ENCODE results near the gene ODF4. TPM values are rescaled to one million over a fixed set of nuclear protein-coding genes. Genes with fewer than 3 reads are reported as not detected.
"Not testable (repeated sequence)": the region's sequence is repeated elsewhere in the genome, so short reads cannot be mapped to it uniquely, and the experiment has no call there.

The ODF4 gene
- total and polyA plus RNA-seq, 9 donors, result not detected

DNA sequence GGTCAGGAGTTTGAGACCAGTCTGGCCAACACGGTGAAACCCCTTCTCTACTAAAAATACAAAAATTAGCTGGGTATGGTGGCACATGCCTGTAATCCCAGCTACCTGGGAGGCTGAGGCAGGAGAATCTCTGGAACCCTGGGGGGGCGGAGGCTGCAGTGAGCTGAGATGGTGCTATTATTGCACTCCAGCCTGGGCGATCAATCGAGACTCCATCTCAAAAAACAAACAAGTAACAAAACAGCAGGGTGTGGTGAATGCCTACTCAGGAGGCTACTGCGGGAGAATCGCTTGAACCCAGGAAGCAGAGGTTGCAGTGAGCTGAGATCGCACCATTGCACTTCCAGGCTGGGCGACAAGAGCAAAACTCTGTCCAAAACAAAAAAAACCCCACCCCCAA lies 38.5 kb downstream of the ODF4 start:
- H3K27me3 ChIP-seq (ENCODE audit: control insufficient read depth, insufficient read depth, low read length); DNase-seq; H3K27ac ChIP-seq (ENCODE audit: low read length); H3K4me3 ChIP-seq (ENCODE audit: low read length); H3K9me3 ChIP-seq (replicated peaks; ENCODE audit: control insufficient read depth, low read depth, low read length): not testable (repeated sequence)
- Histone ChIP-seq H3K36me3 (ENCODE audit: control insufficient read depth, insufficient read depth, low read length) (peaks cover 40% of the 10 kb centered on the region), H3K4me1 (ENCODE audit: control insufficient read depth, insufficient read depth, low read length) (peaks cover 26% of the 10 kb centered on the region)
- no CpG with 5 or more reads among the region's 8 CpGs for WGBS (ENCODE audit: insufficient coverage)

DNA sequence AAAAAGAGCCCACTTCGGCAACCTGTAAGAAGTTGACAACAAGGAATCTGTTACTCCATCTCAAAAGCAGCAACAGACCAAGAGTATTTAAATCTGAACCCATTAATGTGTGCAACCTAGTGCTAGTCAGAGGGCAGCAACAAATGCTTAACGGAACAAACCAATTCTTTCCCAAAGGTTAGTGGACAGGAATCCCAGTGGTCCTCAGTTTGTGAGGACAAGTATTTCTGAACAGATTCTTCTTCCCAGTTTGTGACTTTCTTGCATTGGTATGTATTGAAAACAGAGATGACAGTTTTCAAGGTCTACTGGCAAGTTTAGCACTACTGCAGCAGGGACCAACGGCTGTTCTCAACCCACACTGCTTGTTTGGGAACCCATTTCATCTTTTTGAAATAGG lies 40.4 kb downstream of the ODF4 start:
- peaks cover 33% of the 10 kb centered on the region for H3K4me1 ChIP-seq (ENCODE audit: control insufficient read depth, insufficient read depth, low read length)
- no CpG with 5 or more reads among the region's 3 CpGs for WGBS (ENCODE audit: insufficient coverage)
- no peak overlapping the region for H3K4me3 ChIP-seq (ENCODE audit: low read length)
- no peak overlapping the region for H3K27ac ChIP-seq (ENCODE audit: low read length)
- no peaks in the 10 kb centered on the region for H3K27me3 ChIP-seq (ENCODE audit: control insufficient read depth, insufficient read depth, low read length)
- no peaks in the 10 kb centered on the region for H3K9me3 ChIP-seq (replicated peaks; ENCODE audit: control insufficient read depth, low read depth, low read length)
- no peak for DNase-seq
- H3K36me3 ChIP-seq (ENCODE audit: control insufficient read depth, insufficient read depth, low read length), result peaks cover 40% of the 10 kb centered on the region

DNA sequence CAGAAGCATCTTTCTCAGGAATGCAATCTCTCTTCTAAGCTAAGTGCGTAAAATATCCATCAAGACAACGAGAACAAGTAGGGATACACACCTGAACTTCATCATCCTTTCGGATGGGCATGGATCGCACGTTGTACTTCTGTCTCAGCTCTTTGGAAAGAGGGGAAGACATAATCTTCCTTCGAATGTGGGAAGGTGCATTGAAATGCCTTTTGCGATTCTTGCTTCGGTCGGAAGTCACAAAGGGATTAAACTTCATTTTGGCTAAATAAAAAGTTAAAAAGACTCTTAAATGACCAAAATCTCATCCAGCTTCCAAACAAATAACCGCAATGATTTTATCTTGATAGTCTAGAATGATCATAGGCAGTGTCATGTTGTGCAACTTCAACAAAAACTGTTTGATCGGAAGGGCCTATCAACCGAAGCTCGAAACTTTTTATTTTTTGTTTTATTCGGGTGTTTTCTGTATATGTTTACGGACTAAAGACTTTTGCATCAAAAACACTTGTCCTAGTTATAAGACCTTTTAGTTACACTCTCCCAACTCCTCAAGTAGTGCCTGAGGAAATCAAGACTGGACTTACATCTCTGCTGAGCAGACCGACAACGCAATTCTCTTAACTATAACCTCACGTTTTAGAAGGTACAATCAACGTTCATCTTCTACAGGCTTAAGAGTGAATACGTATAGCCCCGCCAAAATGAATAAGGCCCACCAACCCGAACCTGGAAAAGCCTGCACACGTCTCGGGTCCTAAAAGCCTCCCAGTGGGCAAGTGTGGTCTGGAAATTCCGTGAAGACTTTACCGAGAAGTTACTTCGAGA lies 42.6 kb downstream of the ODF4 start:
- H3K4me1 ChIP-seq (ENCODE audit: control insufficient read depth, insufficient read depth, low read length), result peaks cover 23% of the 10 kb centered on the region
- WGBS (ENCODE audit: insufficient coverage), result 0% methylated on average over 2 of the region's 27 CpGs
- no peak for DNase-seq
- H3K36me3 ChIP-seq (ENCODE audit: control insufficient read depth, insufficient read depth, low read length), result peaks cover 40% of the 10 kb centered on the region
- no peaks in the 10 kb centered on the region for H3K9me3 ChIP-seq (replicated peaks; ENCODE audit: control insufficient read depth, low read depth, low read length)
- H3K27ac ChIP-seq (ENCODE audit: low read length), result peak overlapping the region; percentile 79
- H3K27me3 ChIP-seq (ENCODE audit: control insufficient read depth, insufficient read depth, low read length), result no peaks in the 10 kb centered on the region
- peak overlapping the region; percentile 94 for H3K4me3 ChIP-seq (ENCODE audit: low read length)

DNA sequence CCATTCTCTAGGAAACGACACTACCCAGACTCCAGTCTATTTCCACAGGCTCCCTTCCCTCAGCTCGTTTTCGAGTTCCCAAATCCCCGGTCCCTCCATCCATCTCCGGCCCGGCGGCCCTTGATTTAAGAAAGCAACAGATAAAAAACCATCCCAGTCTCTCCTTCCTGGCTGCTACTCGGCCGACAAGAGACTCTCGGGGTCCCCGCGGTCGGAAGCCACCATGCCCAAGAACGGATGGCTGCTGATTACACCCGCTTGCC lies 43.2 kb downstream of the ODF4 start:
- H3K4me1 ChIP-seq (ENCODE audit: control insufficient read depth, insufficient read depth, low read length), result peaks cover 23% of the 10 kb centered on the region
- WGBS (ENCODE audit: insufficient coverage), result 0% methylated on average over 12 of the region's 15 CpGs
- DNase-seq, result no peak
- peaks cover 37% of the 10 kb centered on the region for H3K36me3 ChIP-seq (ENCODE audit: control insufficient read depth, insufficient read depth, low read length)
- H3K4me3 ChIP-seq (ENCODE audit: low read length), result peak overlapping the region; percentile 94
- H3K27ac ChIP-seq (ENCODE audit: low read length), result peak overlapping the region; percentile 79
- no peaks in the 10 kb centered on the region for H3K27me3 ChIP-seq (ENCODE audit: control insufficient read depth, insufficient read depth, low read length)
- H3K9me3 ChIP-seq (replicated peaks; ENCODE audit: control insufficient read depth, low read depth, low read length), result no peaks in the 10 kb centered on the region

DNA sequence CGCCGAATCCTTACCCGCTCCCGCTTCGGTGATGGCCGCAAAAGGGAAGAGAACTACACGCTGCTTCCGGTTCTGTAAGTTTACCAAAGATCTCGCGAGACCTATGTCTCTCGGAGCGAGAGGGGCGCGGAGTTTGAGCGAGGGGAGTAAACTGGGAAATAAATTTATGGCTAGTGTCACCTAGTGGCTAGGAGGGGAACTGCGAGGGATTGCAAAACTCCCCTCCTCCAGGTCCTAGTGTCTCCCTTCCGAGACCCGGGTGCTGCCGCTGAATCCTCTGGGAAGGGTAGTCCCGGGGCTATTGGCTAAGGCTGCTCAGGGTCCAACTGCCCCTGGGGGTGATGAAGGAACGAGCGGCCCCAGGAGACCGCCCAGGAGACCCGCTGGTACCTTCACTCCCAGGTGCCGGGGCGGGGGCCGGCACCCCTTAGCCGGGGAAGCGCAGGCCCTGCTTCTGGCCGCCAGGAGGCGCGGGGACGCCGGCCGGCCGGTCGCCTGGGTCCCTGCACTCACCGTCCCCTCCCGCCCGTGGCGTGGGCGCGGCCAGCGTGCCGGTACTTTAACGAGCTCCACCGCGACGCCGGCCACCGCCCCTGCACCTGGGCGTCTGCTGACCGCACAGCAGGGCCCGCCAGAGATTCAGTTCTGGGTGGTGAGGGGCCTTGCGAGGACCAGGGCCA lies 43.6 kb downstream of the ODF4 start, which contains the start of gene RPL26:
TSS of gene RPL26 (minus strand) at position 51 of the 680 bp plus-strand sequence. CDS start 883 bp downstream, outside the sequence.
- peak within 1 kb of the TSS; percentile 86 for H3K27ac ChIP-seq (ENCODE audit: low read length)
- peak; percentile 99 for DNase-seq
- under 1% methylated on average over 53 of the region's 55 CpGs for WGBS (ENCODE audit: insufficient coverage)
- peak within 1 kb of the TSS; percentile 94 for H3K4me3 ChIP-seq (ENCODE audit: low read length)
- no peaks in the 10 kb centered on the region for H3K9me3 ChIP-seq (replicated peaks; ENCODE audit: control insufficient read depth, low read depth, low read length)
- H3K36me3 ChIP-seq (ENCODE audit: control insufficient read depth, insufficient read depth, low read length), result peaks cover 34% of the 10 kb centered on the region
- H3K4me1 ChIP-seq (ENCODE audit: control insufficient read depth, insufficient read depth, low read length), result peaks cover 23% of the 10 kb centered on the region
- no peaks in the 10 kb centered on the region for H3K27me3 ChIP-seq (ENCODE audit: control insufficient read depth, insufficient read depth, low read length)

DNA sequence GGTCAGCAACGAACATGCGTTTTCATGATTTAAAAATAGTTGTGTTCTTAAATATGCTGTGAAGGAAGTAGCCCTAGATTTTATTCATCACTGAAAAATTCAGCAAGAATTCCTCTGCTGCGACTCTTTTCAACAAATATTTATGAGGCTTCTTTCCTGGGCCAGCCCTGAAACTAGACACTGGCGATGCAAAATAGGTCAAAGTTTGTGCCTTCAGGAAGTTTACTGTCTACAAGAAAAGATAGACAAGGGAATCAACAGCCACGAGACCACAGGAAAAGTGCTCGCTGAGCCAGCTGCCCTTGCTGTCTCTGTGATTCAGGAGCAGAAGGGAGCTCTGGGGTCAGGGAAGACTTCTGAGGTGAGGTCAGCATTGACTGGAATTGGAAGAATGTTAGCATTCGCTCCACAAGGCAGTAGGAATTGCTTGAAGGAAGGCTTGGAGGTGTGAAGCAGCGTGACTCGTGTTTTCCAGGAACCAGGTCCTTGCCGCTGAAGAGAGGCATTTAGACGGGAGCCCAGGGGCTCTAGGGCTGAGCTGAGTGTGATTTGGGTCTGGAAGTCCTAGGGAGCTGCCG lies 45.2 kb downstream of the ODF4 start:
- Histone ChIP-seq H3K27me3 (ENCODE audit: control insufficient read depth, insufficient read depth, low read length) (no peaks in the 10 kb centered on the region), H3K27ac (ENCODE audit: low read length) (no peak overlapping the region), H3K36me3 (ENCODE audit: control insufficient read depth, insufficient read depth, low read length) (peaks cover 21% of the 10 kb centered on the region), H3K4me3 (ENCODE audit: low read length) (no peak overlapping the region), H3K9me3 (replicated peaks; ENCODE audit: control insufficient read depth, low read depth, low read length) (no peaks in the 10 kb centered on the region), H3K4me1 (ENCODE audit: control insufficient read depth, insufficient read depth, low read length) (peaks cover 23% of the 10 kb centered on the region)
- 74% methylated on average over 9 of the region's 12 CpGs for WGBS (ENCODE audit: insufficient coverage)
- no peak for DNase-seq

DNA sequence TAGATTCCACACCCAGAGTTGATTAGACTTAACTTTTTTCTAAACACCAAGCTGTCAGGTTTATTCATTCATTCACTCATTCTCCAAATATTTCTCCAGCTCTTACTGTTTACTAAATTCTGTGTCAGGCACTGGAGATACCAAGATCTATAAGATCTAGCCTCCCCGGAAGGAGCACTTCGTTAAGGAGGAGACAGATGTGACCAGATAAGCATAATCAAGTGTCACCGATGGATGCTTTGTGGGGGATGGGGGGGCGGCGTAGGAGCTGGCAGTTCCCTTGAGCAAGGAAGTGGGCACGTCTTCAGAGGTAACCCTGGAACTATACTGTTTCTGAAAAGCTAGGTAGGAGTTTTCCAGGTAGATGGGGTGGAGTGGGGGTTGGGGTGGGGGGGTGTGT lies 47.2 kb downstream of the ODF4 start:
- DNase-seq, result no peak
- Histone ChIP-seq H3K9me3 (replicated peaks; ENCODE audit: control insufficient read depth, low read depth, low read length) (no peaks in the 10 kb centered on the region), H3K36me3 (ENCODE audit: control insufficient read depth, insufficient read depth, low read length) (peaks cover 2% of the 10 kb centered on the region), H3K4me3 (ENCODE audit: low read length) (no peak overlapping the region), H3K4me1 (ENCODE audit: control insufficient read depth, insufficient read depth, low read length) (peaks cover 13% of the 10 kb centered on the region), H3K27me3 (ENCODE audit: control insufficient read depth, insufficient read depth, low read length) (no peaks in the 10 kb centered on the region), H3K27ac (ENCODE audit: low read length) (no peak overlapping the region)
- 75% methylated on average over 6 of the region's 6 CpGs for WGBS (ENCODE audit: insufficient coverage)

DNA sequence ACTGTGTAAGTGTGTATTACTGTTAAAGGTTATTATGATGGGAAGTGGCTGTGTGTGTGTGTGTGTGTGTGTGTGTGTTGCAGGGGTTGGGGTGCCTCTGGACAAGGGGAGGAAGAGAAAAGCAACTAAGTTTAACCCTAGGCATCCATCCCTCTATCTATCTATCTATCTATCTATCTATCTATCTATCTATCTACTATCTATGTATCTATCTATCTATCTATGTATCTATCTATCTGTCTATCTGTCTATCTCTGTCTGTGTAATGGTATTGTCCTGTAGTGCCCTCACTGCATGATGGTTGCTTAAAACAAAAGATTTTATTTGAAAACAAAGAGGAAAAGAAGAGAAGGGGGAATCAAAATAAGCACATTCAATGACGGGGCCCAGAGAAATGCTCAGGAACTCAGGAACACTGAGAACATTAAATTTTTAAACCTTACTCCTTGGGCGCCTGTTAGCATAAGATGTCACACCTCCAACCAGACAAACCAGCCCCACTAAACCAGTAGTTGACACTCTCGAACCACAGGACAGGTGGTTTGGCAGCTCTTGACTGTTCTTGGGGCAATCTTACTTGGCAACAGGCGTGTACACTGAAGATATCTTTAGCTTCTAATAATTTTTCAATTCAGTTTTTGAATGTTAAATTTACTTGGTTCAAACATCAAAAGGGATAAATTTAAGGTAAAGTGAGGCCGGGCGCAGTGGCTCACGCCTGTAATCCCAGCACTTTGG lies 48.4 kb downstream of the ODF4 start:
- DNase-seq, result no peak
- H3K36me3 ChIP-seq (ENCODE audit: control insufficient read depth, insufficient read depth, low read length), result no peaks in the 10 kb centered on the region
- WGBS (ENCODE audit: insufficient coverage), result 100% methylated on average over 3 of the region's 7 CpGs
- no peak overlapping the region for H3K4me3 ChIP-seq (ENCODE audit: low read length)
- H3K4me1 ChIP-seq (ENCODE audit: control insufficient read depth, insufficient read depth, low read length), result peaks cover 14% of the 10 kb centered on the region
- H3K27ac ChIP-seq (ENCODE audit: low read length), result no peak overlapping the region
- H3K27me3 ChIP-seq (ENCODE audit: control insufficient read depth, insufficient read depth, low read length), result no peaks in the 10 kb centered on the region
- H3K9me3 ChIP-seq (replicated peaks; ENCODE audit: control insufficient read depth, low read depth, low read length), result no peaks in the 10 kb centered on the region

DNA sequence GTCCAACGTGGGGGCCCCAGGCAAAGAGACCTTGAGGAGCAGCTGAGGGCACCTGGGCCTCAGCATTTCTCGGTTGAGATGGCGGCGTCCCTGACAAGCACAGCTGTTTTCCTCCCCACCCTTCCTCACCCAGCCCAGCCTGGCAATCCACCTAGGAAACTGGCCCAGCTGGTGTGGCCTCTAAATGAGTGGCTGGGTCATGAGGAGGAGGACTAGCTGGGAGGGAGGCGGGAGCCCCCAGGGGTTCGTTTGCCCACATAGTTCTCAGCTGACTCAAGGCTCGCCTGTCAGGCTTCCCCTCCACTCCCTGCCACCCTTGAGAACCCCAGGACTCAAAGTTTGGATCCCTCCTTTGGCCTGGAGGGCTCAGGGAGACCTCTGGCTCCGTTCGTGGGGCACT lies 52.1 kb downstream of the ODF4 start:
- Histone ChIP-seq H3K27ac (ENCODE audit: low read length) (no peak overlapping the region), H3K9me3 (replicated peaks; ENCODE audit: control insufficient read depth, low read depth, low read length) (no peaks in the 10 kb centered on the region), H3K4me3 (ENCODE audit: low read length) (no peak overlapping the region), H3K27me3 (ENCODE audit: control insufficient read depth, insufficient read depth, low read length) (peaks cover 15% of the 10 kb centered on the region), H3K4me1 (ENCODE audit: control insufficient read depth, insufficient read depth, low read length) (peaks cover 7% of the 10 kb centered on the region), H3K36me3 (ENCODE audit: control insufficient read depth, insufficient read depth, low read length) (no peaks in the 10 kb centered on the region)
- no peak for DNase-seq
- WGBS (ENCODE audit: insufficient coverage), result 12% methylated on average over 4 of the region's 9 CpGs

DNA sequence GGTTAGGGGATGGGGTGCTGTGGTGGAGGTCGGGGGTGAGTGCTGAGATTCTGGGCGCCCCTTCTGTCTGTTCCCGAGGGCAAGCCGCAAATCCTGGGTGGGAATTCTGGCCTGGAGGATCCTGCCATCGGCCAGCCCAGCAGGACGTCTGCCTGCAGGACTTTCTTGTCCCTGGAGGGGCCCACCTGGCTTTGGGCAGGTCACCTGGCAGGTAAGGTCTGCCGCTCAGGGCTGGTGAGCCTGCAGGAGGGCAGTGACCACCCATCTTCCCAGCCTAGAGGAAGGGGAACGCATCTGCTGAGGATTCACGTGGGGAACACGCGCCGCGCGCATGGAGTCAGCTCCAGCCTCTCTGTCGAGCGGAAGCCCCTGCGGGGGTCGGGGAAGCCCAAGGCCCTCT lies 52.6 kb downstream of the ODF4 start:
- 52% methylated on average over 18 of the region's 18 CpGs for WGBS (ENCODE audit: insufficient coverage)
- peaks cover 18% of the 10 kb centered on the region for H3K27me3 ChIP-seq (ENCODE audit: control insufficient read depth, insufficient read depth, low read length)
- H3K4me1 ChIP-seq (ENCODE audit: control insufficient read depth, insufficient read depth, low read length), result peaks cover 7% of the 10 kb centered on the region

More for the DNA sequence above, 52.6 kb downstream of the ODF4 start:
- Histone ChIP-seq H3K27ac (ENCODE audit: low read length) (no peak overlapping the region), H3K9me3 (replicated peaks; ENCODE audit: control insufficient read depth, low read depth, low read length) (no peaks in the 10 kb centered on the region), H3K36me3 (ENCODE audit: control insufficient read depth, insufficient read depth, low read length) (no peaks in the 10 kb centered on the region), H3K4me3 (ENCODE audit: low read length) (no peak overlapping the region)
- DNase-seq, result no peak

Data from muscle of leg (tissue), 11 donors.